Right lobe of liver (tissue), 4 donors: ENCODE data around the gene TATDN2.

Experiments used
- CTCF ChIP-seq, 4 donors: fragments of 200-600 bp in 3 of 4; fragments of 450-650 bp in 1 of 4; IDR thresholded peaks; one replicate each; pipeline versions ENCODE4 v1.5.1 to v1.8.0; 2016 to 2022; ENCODE audit warnings: antibody characterized with exemption in 4 of 4, mild to moderate bottlenecking in 2 of 4
- POLR2A ChIP-seq: fragments of 450-650 bp; IDR thresholded peaks from one replicate; pipeline ENCODE4 v1.6.1; 2017; ENCODE audit warnings: antibody characterized with exemption, mild to moderate bottlenecking
- donor health status: DM: no; HTN: no; CAD: no.
- donor health status: DM: no; HTN: no; CAD: no.
- donor health status: DM: no; HTN: yes; CAD: no.

DNA sequence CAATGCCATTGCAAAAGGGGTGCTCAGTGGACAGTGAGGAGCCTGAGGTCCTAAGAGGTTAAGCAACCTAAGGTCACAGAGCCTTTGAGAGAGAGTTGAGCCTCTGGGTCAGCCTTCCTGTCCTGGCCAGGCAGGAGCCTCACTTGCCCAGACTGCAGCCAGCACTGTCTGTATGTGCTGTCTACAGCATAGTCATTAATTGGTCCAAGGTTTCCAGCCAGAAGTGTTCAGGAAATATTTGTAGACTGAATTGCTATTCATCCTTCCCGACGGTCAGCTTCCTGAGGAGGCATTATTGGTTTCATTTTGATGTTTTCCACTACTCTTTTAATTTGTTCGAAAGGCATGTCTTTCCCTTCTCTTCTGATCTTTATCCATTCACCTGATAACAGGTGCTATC is 64.6 kb downstream of the TATDN2 start:
- TF ChIP-seq POLR2A (no peak), CTCF (IDR thresholded peaks at IDR 0.05) (no peak)
